GM10847 (cell line): ENCODE data around the gene CIB4.

Experiments
- POLR2A ChIP-seq: IDR thresholded peaks from 2 replicates; pipeline ENCODE4 v1.6.1; 2011; ENCODE audit not compliant: insufficient read length; ENCODE audit errors: extremely low read depth

Gene CIB4

GRCh38 chr2:26640781-26641564 lies at the start of gene CIB4:
Gene CIB4, minus strand, starts transcription at chr2:26641366. Its CDS starts 52 bp downstream, at chr2:26641314.
- TF ChIP-seq POLR2A = no peak

GRCh38 chr2:26687801-26688200 lies 46.6 kb upstream of the CIB4 start:
- TF ChIP-seq POLR2A = no peak

- no peak for TF ChIP-seq POLR2A
Observed at GRCh38 chr2:26687328-26687727, 46.2 kb upstream of the CIB4 start.

DNA sequence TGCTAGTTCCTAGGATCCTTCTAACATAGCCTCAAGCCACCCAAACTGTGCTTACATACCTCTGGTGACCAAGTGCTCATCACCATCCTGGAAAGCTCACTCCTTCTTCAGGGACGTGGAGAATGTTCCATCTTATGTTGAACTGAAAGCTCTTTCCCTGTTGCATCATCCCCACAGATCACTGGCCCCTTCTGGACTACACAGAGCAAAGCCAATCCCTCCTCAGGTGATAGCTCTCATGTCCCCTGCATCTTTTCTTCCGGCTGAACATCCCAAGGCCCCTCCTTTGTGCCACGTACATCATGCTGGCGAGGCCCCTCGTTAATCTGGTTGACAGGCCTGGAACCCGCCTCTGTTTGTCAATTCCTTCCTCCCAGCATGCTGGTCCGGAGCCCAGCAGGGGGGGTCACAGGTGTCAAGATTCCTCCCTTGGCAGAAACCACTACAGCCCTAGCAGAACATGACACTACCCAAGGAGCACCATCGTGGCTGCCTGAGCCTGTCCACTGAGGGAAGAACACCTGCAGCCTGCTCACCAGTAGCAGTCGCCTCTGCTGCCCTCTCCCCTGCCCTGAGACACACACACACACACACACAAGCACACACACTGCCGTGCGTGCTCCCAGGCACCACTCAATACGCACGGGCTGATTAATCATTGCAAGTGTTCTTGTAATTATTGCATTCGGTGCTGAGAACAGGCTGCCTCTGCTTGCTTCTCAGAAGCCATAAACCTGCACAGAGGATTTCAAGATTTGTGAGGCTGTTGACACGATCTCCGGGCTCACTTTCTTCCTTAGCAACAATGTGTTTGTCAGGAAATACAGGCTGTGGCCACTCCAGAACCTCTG lies 45.0 kb upstream of the CIB4 start:
- no peak for TF ChIP-seq POLR2A

DNA sequence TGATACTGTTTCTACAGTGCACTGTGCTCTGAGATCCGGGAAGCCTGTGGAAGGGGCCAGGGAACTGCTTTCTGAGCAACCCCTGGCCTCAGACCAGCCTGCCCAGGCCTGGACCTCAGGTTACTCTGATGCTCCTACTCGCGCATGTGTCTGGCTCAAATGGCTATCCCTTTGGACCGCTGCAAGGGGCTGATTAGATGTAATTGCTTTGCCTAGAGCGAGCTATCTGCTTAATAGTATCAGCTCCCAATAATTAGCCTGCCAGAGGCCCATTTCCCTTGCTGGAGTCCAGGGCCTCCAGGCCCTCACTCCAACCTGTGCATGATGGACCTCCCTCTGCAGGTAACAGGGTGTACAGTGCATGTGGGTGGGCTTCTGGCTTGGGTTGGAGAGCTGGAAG lies 44.2 kb upstream of the CIB4 start:
- no peak for TF ChIP-seq POLR2A

- no peak for TF ChIP-seq POLR2A
Observed at GRCh38 chr2:26683583-26683982, 42.4 kb upstream of the CIB4 start.

DNA sequence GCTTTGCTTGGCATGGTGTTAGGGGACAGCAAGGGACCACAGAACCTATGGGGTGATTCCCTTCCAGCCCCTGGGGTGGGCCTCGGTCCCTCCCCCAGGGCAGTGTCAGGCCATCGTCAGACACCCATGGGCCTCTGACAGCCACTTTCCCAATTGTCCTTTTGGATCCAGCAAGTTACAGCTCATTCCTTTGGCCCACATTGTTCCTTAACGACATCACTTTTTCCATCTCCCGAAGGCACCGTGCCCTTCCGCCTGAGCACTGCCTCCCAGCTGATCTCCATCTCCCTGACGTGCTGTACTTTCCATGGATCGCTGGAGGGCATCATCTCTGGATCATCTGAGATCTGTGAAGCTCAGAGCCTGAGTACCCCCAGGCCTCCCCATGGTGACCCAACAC lies 41.0 kb upstream of the CIB4 start:
- no peak for TF ChIP-seq POLR2A

DNA sequence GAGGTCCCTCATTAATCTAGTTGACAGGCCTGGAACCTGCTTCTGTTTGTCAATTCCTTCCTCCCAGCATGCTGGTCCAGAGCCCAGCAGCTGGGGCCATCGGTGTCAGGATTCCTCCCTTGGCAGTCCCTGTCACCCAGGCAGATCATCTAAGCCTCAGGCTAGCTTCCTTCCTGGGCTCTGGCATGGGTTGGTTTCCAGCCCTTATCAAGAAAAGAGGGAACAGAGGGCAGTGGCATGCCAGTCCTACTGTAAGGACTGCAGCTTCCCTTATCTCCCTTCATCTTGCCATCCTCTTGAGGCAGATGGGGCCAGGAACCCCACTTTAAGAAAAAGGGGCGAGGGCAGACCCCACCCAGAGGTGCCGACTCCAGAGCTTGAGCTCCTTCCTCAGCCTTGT lies 40.5 kb upstream of the CIB4 start:
- TF ChIP-seq POLR2A = no peak

DNA sequence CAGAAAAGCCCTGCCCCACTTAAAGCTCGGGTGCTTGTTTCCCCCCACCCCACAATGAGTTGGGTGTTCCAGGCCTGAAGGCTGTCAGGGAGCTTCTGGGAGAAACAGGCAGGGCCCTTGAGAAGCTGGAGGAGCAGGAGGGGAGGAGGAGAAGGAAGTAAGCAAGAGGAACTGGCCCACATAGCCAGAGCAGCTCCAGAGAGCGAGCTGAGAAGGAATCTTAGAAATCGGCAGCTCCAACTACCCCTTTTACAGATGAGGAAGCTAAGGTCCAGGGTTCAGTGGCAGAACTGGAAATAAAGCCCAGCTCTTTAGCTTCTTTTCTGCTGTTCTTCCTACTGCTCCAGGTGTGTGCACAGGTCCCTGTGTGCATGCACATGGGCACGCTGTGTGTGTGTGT lies 38.7 kb upstream of the CIB4 start:
- TF ChIP-seq POLR2A = no peak

- TF ChIP-seq POLR2A = no peak
Observed at GRCh38 chr2:26678035-26678434, 36.9 kb upstream of the CIB4 start.

DNA sequence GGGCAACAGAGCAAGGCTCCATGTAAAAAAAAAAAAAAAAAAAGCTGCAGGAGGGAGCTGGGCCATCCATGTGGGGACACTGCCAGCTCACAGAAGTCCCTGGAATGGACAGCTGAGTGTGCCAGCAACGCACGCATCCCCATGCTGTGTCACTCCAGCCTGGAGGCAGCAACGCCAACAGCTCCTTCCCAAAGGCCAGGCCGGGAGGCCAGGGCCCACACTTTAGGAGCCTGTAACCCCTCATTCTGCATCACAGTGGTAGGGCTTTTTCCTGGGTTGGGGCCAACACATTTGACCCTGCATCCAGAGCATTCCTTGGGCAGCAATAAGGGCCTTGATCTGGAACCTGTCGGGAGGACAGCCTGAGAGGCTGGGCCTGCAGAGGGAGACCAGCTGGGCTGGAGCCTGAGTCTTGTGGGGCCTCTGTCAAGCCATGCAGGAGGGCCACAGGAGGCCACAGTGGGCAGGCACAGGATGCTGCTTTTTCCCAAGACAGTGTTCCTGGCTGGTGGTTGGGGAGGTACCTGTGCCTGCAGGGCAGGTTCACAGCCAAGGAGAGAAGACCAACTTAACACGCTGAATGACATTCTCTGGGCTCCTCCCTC lies 34.6 kb upstream of the CIB4 start:
- no peak for TF ChIP-seq POLR2A

GRCh38 chr2:26674771-26675170 lies 33.6 kb upstream of the CIB4 start:
- no peak for TF ChIP-seq POLR2A

- no peak for TF ChIP-seq POLR2A
Observed at GRCh38 chr2:26674002-26674751, 33.0 kb upstream of the CIB4 start.

- no peak for TF ChIP-seq POLR2A
Observed at GRCh38 chr2:26672818-26673393, 31.7 kb upstream of the CIB4 start.

- no peak for TF ChIP-seq POLR2A
Observed at GRCh38 chr2:26672112-26672817, 31.1 kb upstream of the CIB4 start.

DNA sequence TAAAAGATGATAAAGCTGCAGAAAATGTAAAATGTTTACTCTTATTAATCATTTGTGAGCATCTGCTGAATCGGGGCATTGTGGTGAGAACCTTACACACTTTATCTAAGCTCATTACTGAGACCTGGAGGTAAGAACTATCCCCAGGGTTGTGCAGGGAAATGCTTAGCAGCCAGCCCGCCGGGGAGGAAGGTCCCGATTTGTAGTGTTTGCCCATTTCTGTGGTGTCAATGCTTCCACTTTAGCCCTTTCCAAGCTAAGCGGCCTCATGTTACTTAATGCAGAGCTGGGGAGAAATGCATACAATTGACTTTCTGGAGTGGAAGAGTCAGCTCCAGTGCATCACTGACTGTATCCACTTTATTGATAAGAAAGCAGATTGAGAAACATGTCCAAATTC lies 30.5 kb upstream of the CIB4 start:
- no peak for TF ChIP-seq POLR2A
